HG03521 (cell line): ENCODE measurements around the gene ZGLP1.

Experiments used
- ATAC-seq: cut with Tn5 transposase; IDR thresholded peaks from one replicate; pipeline ENCODE4 v1.9.1; 2021; ENCODE audit warnings: mild to moderate bottlenecking, moderate library complexity; ENCODE audit not compliant: unreplicated experiment

ZGLP1 gene

GRCh38 chr19:10328558-10329429, 19.2 kb upstream of the ZGLP1 start:
- no peak for ATAC-seq

GRCh38 chr19:10327793-10328192, 18.2 kb upstream of the ZGLP1 start:
- no peak for ATAC-seq

- no peak for ATAC-seq
These were observed 16.1 kb upstream of the ZGLP1 start for GRCh38 chr19:10325732-10326131.

- no peak for ATAC-seq
These were observed 12.5 kb upstream of the ZGLP1 start for GRCh38 chr19:10321874-10322835.

GRCh38 chr19:10321417-10321797, 11.8 kb upstream of the ZGLP1 start:
- no peak for ATAC-seq

GRCh38 chr19:10320602-10321416, 11.2 kb upstream of the ZGLP1 start:
- no peak for ATAC-seq

GRCh38 chr19:10318807-10319682, 9.4 kb upstream of the ZGLP1 start:
- ATAC-seq, result no peak

- ATAC-seq, result no peak
These were observed 8.3 kb upstream of the ZGLP1 start for GRCh38 chr19:10317857-10318462.

- no peak for ATAC-seq
These were observed 7.6 kb upstream of the ZGLP1 start for GRCh38 chr19:10317045-10317856.

- no peak for ATAC-seq
These were observed 6.8 kb upstream of the ZGLP1 start for GRCh38 chr19:10316229-10317044.

- no peak for ATAC-seq
These were observed 6.0 kb upstream of the ZGLP1 start, which contains the start of gene FDX2 for GRCh38 chr19:10315335-10316214. FDX2 (minus strand) TSS chr19:10316015; CDS start chr19:10315996, 19 bp downstream.

GRCh38 chr19:10306327-10306726, 3.3 kb downstream of the ZGLP1 start:
- ATAC-seq, result no peak

GRCh38 chr19:10305139-10305806, 4.3 kb downstream of the ZGLP1 start:
- ATAC-seq, result no peak

- no peak for ATAC-seq
These were observed 9.8 kb downstream of the ZGLP1 start for GRCh38 chr19:10299545-10300458.
